Esophagus muscularis mucosa (tissue), 4 donors: ENCODE results near the gene LOXL3. TPM values are rescaled to one million over a fixed set of nuclear protein-coding genes. Genes with fewer than 3 reads are reported as not detected.

ENCODE experiments used
- DNase-seq: peaks from one replicate; pipeline ENCODE4 v3.0.0-alpha.2; 2017; ENCODE audit errors: extremely low spot score
- H3K27ac ChIP-seq, 4 donors: fragments of 200-600 bp; sonication (generic); replicated peaks in 1 of 4; 1 replicate in 3 of 4; 2 replicates in 1 of 4; pipeline ENCODE4 v1.5.1; 2016 to 2019; ENCODE audit warnings: mild to moderate bottlenecking in 1 of 4
- H3K27me3 ChIP-seq, 4 donors: fragments of 200-600 bp; sonication (generic); one replicate each; pipeline versions ENCODE4 v1.5.1 to v1.6.0; 2016 to 2019
- H3K36me3 ChIP-seq, 4 donors: fragments of 200-600 bp; sonication (generic); one replicate each; pipeline ENCODE4 v1.5.1; 2016 to 2019
- H3K4me1 ChIP-seq, 4 donors: fragments of 200-600 bp; sonication (generic); one replicate each; pipeline ENCODE4 v1.5.1; 2016 to 2019
- H3K4me3 ChIP-seq, 4 donors: fragments of 200-600 bp; sonication (generic); 1 replicate in 2 of 4; 2 replicates in 2 of 4; pipeline ENCODE4 v1.5.1; 2016 to 2019; ENCODE audit warnings: mild to moderate bottlenecking in 4 of 4, moderate library complexity in 1 of 4
- H3K9me3 ChIP-seq, 4 donors: fragments of 200-600 bp; sonication (generic); 1 replicate in 3 of 4; 2 replicates in 1 of 4; pipeline ENCODE4 v1.5.1; 2016 to 2019
- EP300 ChIP-seq: sonication (generic); formaldehyde crosslinking; IDR thresholded peaks from one replicate; pipeline ENCODE4 v1.6.1; 2017; ENCODE audit warnings: antibody characterized with exemption
- POLR2A ChIP-seq: fragments of 450-650 bp; IDR thresholded peaks from one replicate; pipeline ENCODE4 v1.6.1; 2017; ENCODE audit warnings: antibody characterized with exemption, moderate library complexity, mild to moderate bottlenecking, low read depth
- POLR2AphosphoS5 ChIP-seq, 2 donors: sonication (generic); formaldehyde crosslinking; IDR thresholded peaks; one replicate each; pipeline ENCODE4 v1.6.1; 2017; ENCODE audit warnings: antibody characterized with exemption in 2 of 2
- WGBS: methylation state at CpG from one replicate; pipeline ENCODE4 v1.1.5; 2018; 5-methylcytosine and 5-hydroxymethylcytosine counted together
- intact Hi-C: fragments of 100-400 bp; cut with DNase I; formaldehyde crosslinking; loops from one replicate; pipeline ENCODE4 v1.15.1; 2023
- total RNA-seq, 4 donors: library from RNA; depleted of rRNA; stranded (reverse); fragments of >200 nt; gene quantifications; one replicate each; pipeline versions ENCODE4 v1.1.0 to v1.2.1, GENCODE V29; 2016
- TF ChIP-seq, protein P1 (sequence below), 3 experiments: fragments of 200-600 bp in 2 of 3; fragments of 450-650 bp in 1 of 3; sonication (generic) in 2 of 3; IDR thresholded peaks; one replicate each; pipeline ENCODE4 v1.5.1; 2017 to 2019; ENCODE audit warnings: antibody characterized with exemption in 3 of 3, mild to moderate bottlenecking in 2 of 3, moderate library complexity in 1 of 3

LOXL3 gene
- total RNA-seq, 4 donors from 2014 or later: 7.1 to 8.6 (median 7.7) TPM

DNA sequence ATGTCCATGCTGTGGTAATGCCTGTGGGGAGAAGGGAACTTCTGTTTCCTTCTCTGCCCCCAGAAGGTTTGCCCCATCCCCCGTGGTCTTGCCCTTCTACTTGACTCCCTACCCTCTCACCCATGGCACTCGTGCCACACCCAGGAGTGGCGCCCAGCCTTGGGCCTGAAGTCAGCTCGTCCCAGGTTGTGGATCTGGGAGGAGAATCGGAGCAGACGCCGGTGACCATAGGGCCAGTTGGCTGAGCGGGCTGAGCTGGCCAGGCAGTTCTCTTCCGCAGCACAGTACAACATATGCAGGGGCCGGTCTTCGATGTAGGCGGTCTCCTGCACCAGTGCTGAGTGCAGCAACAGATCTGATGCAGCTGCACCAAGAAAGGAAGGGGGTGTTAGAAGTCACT lies 19.3 kb downstream of the LOXL3 start:
- Histone ChIP-seq H3K4me1 (peaks cover 10 to 21% (median 17%) of the 10 kb centered on the region in 4 donors), H3K27me3 (peaks cover 0 to 6% (median 0%) of the 10 kb centered on the region in 4 donors), H3K4me3 (no peak overlapping the region), H3K27ac (no peak overlapping the region), H3K9me3 (no peaks in the 10 kb centered on the region), H3K36me3 (peaks cover 7 to 23% (median 19%) of the 10 kb centered on the region in 4 donors)
- DNase-seq: no peak
- 81% methylated on average over 12 of the region's 12 CpGs for WGBS
- TF ChIP-seq, protein P1, sequence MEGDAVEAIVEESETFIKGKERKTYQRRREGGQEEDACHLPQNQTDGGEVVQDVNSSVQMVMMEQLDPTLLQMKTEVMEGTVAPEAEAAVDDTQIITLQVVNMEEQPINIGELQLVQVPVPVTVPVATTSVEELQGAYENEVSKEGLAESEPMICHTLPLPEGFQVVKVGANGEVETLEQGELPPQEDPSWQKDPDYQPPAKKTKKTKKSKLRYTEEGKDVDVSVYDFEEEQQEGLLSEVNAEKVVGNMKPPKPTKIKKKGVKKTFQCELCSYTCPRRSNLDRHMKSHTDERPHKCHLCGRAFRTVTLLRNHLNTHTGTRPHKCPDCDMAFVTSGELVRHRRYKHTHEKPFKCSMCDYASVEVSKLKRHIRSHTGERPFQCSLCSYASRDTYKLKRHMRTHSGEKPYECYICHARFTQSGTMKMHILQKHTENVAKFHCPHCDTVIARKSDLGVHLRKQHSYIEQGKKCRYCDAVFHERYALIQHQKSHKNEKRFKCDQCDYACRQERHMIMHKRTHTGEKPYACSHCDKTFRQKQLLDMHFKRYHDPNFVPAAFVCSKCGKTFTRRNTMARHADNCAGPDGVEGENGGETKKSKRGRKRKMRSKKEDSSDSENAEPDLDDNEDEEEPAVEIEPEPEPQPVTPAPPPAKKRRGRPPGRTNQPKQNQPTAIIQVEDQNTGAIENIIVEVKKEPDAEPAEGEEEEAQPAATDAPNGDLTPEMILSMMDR (IDR thresholded peaks at IDR 0.05): no peak
- TF ChIP-seq EP300 (no peak), POLR2AphosphoS5 (IDR thresholded peaks at IDR 0.05) (no peak), POLR2A (no peak)
- intact Hi-C loops: no loop called here

DNA sequence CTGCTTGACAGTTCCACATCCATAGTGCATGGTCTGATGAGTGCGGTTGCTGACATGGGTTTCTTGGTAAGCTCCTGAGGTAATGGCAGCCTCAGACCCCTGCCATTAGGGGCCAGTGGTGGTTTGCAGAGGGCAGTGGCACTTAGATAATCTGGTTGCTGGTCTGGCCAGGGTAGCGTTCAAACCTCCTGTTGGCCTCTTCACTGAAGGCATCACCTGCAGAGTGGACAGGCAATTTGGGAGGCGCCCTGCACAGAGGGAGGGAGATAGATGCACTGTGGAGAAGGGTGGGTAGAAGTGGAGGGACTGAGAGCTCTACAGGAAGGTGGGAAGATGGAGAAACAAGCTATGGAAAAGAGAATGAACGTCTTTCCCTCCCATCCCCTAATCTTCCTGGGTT lies 20.3 kb downstream of the LOXL3 start:
- peaks cover 15 to 27% (median 23%) of the 10 kb centered on the region in 4 donors for H3K4me1 ChIP-seq
- intact Hi-C loops: no loop called here
- 87% methylated on average over 4 of the region's 4 CpGs for WGBS
- no peak overlapping the region for H3K27ac ChIP-seq
- peaks cover 7 to 23% (median 19%) of the 10 kb centered on the region in 4 donors for H3K36me3 ChIP-seq
- H3K4me3 ChIP-seq: no peak overlapping the region
- no peak for DNase-seq
- TF ChIP-seq EP300 (no peak), POLR2A (no peak)
- H3K27me3 ChIP-seq: no peaks in the 10 kb centered on the region
- no peaks in the 10 kb centered on the region for H3K9me3 ChIP-seq

DNA sequence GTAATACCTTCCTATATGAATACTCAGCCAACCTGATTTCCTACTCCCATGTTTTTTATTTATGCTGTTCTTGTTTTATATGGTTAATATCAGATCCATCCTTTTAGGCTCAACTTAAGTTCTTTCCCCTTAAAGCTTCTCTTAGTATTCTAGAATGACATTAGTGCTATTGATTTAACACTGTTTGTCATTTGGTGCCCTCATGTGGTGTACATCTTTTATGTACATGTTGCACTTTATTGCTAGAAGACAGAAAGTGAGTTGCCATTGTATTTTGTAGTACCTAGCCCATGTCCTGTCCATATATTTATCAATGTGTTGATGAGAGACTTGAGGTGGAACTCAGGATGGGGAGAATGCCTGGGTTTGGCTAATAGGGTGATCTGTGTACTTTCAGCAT lies 21.5 kb downstream of the LOXL3 start:
- no peak overlapping the region for H3K4me3 ChIP-seq
- no peaks in the 10 kb centered on the region for H3K9me3 ChIP-seq
- no peak for DNase-seq
- peaks cover 24 to 40% (median 33%) of the 10 kb centered on the region in 4 donors for H3K4me1 ChIP-seq
- H3K27ac ChIP-seq: no peak overlapping the region
- no peaks in the 10 kb centered on the region for H3K27me3 ChIP-seq
- H3K36me3 ChIP-seq: peaks cover 17 to 35% (median 30%) of the 10 kb centered on the region in 4 donors
- intact Hi-C loops: no loop called here
- TF ChIP-seq POLR2AphosphoS5 (IDR thresholded peaks at IDR 0.05) (no peak), EP300 (no peak), POLR2A (no peak)
- TF ChIP-seq, protein P1 (IDR thresholded peaks at IDR 0.05): no peak

DNA sequence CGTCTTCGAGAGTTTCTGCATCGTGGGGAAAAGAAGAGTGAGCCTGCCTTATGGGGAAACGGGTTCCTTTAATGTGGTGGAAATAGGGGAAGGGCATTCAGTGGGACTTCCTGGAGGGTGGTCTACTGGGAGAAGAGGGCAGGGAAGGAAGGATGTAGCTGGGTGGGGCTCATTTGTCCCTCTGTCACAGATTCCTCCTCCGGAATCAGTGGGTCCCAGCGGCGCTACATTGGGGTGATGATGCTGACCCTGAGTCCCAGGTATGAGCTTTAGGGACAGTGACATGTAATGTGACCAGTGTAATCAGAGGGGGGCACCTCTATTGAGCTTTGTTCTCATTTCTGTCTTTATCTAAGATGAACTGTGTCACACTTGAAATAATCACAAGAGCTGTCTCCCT lies 22.1 kb downstream of the LOXL3 start:
- peaks cover 22 to 40% (median 36%) of the 10 kb centered on the region in 4 donors for H3K36me3 ChIP-seq
- no peak for DNase-seq
- no peak overlapping the region for H3K27ac ChIP-seq
- intact Hi-C loops: no loop called here
- H3K27me3 ChIP-seq: no peaks in the 10 kb centered on the region
- H3K4me3 ChIP-seq: no peak overlapping the region
- H3K9me3 ChIP-seq: no peaks in the 10 kb centered on the region
- H3K4me1 ChIP-seq: peaks cover 24 to 42% (median 33%) of the 10 kb centered on the region in 4 donors
- TF ChIP-seq POLR2A: no peak
- TF ChIP-seq, protein P1 (IDR thresholded peaks at IDR 0.05): no peak
- no peak for TF ChIP-seq EP300
- TF ChIP-seq POLR2AphosphoS5 (IDR thresholded peaks at IDR 0.05): no peak
- 81% methylated on average over 7 of the region's 7 CpGs for WGBS

DNA sequence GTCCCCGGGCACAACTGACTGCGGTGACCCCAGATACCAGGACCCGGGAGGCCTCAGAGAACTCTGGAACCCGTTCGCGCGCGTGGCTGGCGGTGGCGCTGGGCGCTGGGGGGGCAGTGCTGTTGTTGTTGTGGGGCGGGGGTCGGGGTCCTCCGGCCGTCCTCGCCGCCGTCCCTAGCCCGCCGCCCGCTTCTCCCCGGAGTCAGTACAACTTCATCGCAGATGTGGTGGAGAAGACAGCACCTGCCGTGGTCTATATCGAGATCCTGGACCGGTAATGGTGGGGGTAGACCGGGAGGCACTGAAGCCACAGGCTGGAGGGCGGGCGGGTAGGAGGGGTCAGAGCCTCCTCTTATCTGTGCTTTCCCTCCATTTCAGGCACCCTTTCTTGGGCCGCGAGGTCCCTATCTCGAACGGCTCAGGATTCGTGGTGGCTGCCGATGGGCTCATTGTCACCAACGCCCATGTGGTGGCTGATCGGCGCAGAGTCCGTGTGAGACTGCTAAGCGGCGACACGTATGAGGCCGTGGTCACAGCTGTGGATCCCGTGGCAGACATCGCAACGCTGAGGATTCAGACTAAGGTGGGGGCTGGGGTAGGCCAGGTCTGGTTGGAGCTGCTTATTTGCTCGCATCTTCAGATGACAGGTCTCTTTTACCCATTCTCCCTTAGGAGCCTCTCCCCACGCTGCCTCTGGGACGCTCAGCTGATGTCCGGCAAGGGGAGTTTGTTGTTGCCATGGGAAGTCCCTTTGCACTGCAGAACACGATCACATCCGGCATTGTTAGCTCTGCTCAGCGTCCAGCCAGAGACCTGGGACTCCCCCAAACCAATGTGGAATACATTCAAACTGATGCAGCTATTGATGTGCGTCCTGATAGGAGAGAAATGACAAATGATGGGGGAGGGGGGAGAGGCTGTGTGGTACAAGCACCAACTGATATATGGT lies 23.2 kb downstream of the LOXL3 start:
- intact Hi-C loops: no loop called here
- H3K36me3 ChIP-seq: peaks cover 30 to 52% (median 47%) of the 10 kb centered on the region in 4 donors

More for the DNA sequence above, 23.2 kb downstream of the LOXL3 start:
- Histone ChIP-seq H3K4me3 (peak overlapping the region; percentile 62 to 92 (median 86)), H3K9me3 (no peaks in the 10 kb centered on the region), H3K27ac (peak overlapping the region; percentile 83 to 89 (median 87)), H3K4me1 (peaks cover 24 to 42% (median 33%) of the 10 kb centered on the region in 4 donors), H3K27me3 (no peaks in the 10 kb centered on the region)
- 4% methylated on average over 25 of the region's 54 CpGs for WGBS
- DNase-seq: no peak
- TF ChIP-seq POLR2A (no peak), EP300 (no peak), POLR2AphosphoS5 (IDR thresholded peaks at IDR 0.05) (peak in 1 of 2 donors; percentile 27)
- TF ChIP-seq, protein P1 (IDR thresholded peaks at IDR 0.05): no peak
